Measurements from ENCODE around the gene ELL. TPM values are rescaled to one million over a fixed set of nuclear protein-coding genes. Genes with fewer than 3 reads are reported as not detected.
"Not testable (repeated sequence)": the region's sequence is repeated elsewhere in the genome, so short reads cannot be mapped to it uniquely, and the experiment has no call there.

ELL gene
- total RNA-seq, result 7.5 TPM
- long read RNA-seq, full-length matches to known transcripts, result 2 of 14 reads
- long read RNA-seq, partial matches to known transcripts, result 8 of 14 reads
- long read RNA-seq, other reads (novel, unspliced or antisense), result 4 of 14 reads

- ATAC-seq (ENCODE audit: poor library complexity), result peak; percentile 19
- intact Hi-C loops (cut with DNase I), result no loop called here
- DNase-seq, result no peak
Measured at GRCh38 chr19:18521692-18522123, at the start of gene ELL. TSS of gene ELL (minus strand) at chr19:18522070. CDS start at chr19:18522055, 15 bp downstream.

- no peak for DNase-seq
Measured at GRCh38 chr19:18568367-18568766, 46.5 kb upstream of the ELL start.

GRCh38 chr19:18566953-18567352, 45.1 kb upstream of the ELL start:
- ATAC-seq (ENCODE audit: poor library complexity) (no peak), DNase-seq (no peak)
- intact Hi-C loops (cut with DNase I), result no loop called here

More at GRCh38 chr19:18568367-18568766, 46.5 kb upstream of the ELL start:
- no peak for ATAC-seq (ENCODE audit: poor library complexity)
- intact Hi-C loops (cut with DNase I), result no loop called here

- ATAC-seq (ENCODE audit: poor library complexity) (peak; percentile 2), DNase-seq (peak; percentile 60)
- intact Hi-C loops (cut with DNase I), result loop anchor here (5.0 kb wide), 1 partner anchor 110 kb away; no protein-coding TSS in a partner anchor
Measured at GRCh38 chr19:18562086-18562485, 40.2 kb upstream of the ELL start.

GRCh38 chr19:18559685-18560084, 37.8 kb upstream of the ELL start:
- no peak for DNase-seq
- intact Hi-C loops (cut with DNase I), result loop anchor here (5.0 kb wide), 1 partner anchor 107 kb away; no protein-coding TSS in a partner anchor
- ATAC-seq (ENCODE audit: poor library complexity), result no peak

- intact Hi-C loops (cut with DNase I), result no loop called here
- no peak for DNase-seq
Measured at GRCh38 chr19:18558604-18559003, 36.7 kb upstream of the ELL start.

GRCh38 chr19:18558202-18558555, 36.3 kb upstream of the ELL start:
- intact Hi-C loops (cut with DNase I), result no loop called here
- no peak for ATAC-seq (ENCODE audit: poor library complexity)
- DNase-seq, result no peak

More at GRCh38 chr19:18558604-18559003, 36.7 kb upstream of the ELL start:
- no peak for ATAC-seq (ENCODE audit: poor library complexity)

- ATAC-seq (ENCODE audit: poor library complexity) (peak; percentile 99), DNase-seq (peak; percentile 99)
- intact Hi-C loops (cut with DNase I), result no loop called here
Measured at GRCh38 chr19:18557411-18558201, 35.7 kb upstream of the ELL start, which contains the start of gene KXD1. TSS of gene KXD1 (plus strand) at chr19:18557870. CDS start at chr19:18562057, 4,187 bp downstream.

GRCh38 chr19:18551631-18552030, 29.8 kb upstream of the ELL start:
- intact Hi-C loops (cut with DNase I), result no loop called here

GRCh38 chr19:18543814-18544475, 22.1 kb upstream of the ELL start:
- DNase-seq, result peak; percentile 64

More at GRCh38 chr19:18551631-18552030, 29.8 kb upstream of the ELL start:
- ATAC-seq (ENCODE audit: poor library complexity) (no peak), DNase-seq (no peak)

GRCh38 chr19:18542941-18543813, 21.3 kb upstream of the ELL start, which contains the start of gene FKBP8:
TSS of gene FKBP8 (minus strand) at chr19:18543573. CDS start at chr19:18541970, 1,603 bp downstream.
- intact Hi-C loops (cut with DNase I), result no loop called here
- ATAC-seq (ENCODE audit: poor library complexity) (peak; percentile 99), DNase-seq (peak; percentile 97)

More at GRCh38 chr19:18543814-18544475, 22.1 kb upstream of the ELL start:
- intact Hi-C loops (cut with DNase I), result no loop called here
- peak; percentile 58 for ATAC-seq (ENCODE audit: poor library complexity)

GRCh38 chr19:18541992-18542940, 20.4 kb upstream of the ELL start:
- ATAC-seq (ENCODE audit: poor library complexity) (no peak), DNase-seq (no peak)
- intact Hi-C loops (cut with DNase I), result no loop called here

GRCh38 chr19:18541258-18541991, 19.6 kb upstream of the ELL start:
- no peak for ATAC-seq (ENCODE audit: poor library complexity)
- no peak for DNase-seq
- intact Hi-C loops (cut with DNase I), result no loop called here

- DNase-seq; intact Hi-C loops (cut with DNase I); ATAC-seq (ENCODE audit: poor library complexity): not testable (repeated sequence)
Measured at GRCh38 chr19:18540200-18540599, 18.3 kb upstream of the ELL start.

- DNase-seq (no peak), ATAC-seq (ENCODE audit: poor library complexity) (no peak)
- intact Hi-C loops (cut with DNase I), result no loop called here
Measured at GRCh38 chr19:18539372-18539771, 17.5 kb upstream of the ELL start.

- DNase-seq (no peak), ATAC-seq (ENCODE audit: poor library complexity) (no peak)
- intact Hi-C loops (cut with DNase I), result no loop called here
Measured at GRCh38 chr19:18538115-18538514, 16.2 kb upstream of the ELL start.

- ATAC-seq (ENCODE audit: poor library complexity), result no peak
- intact Hi-C loops (cut with DNase I), result no loop called here
- DNase-seq, result no peak
Measured at GRCh38 chr19:18537431-18537830, 15.6 kb upstream of the ELL start.
